GM18873 (cell line): ENCODE measurements around the gene PTPN21.
"Not testable (repeated sequence)": the region's sequence is repeated elsewhere in the genome, so short reads cannot be mapped to it uniquely, and the experiment has no call there.

ENCODE experiments used
- ATAC-seq: cut with Tn5 transposase; IDR thresholded peaks from one replicate; pipeline ENCODE4 v1.9.1; 2021; ENCODE audit warnings: mild to moderate bottlenecking, moderate library complexity, moderate number of reproducible peaks; ENCODE audit not compliant: unreplicated experiment, low FRiP score

PTPN21 gene

DNA sequence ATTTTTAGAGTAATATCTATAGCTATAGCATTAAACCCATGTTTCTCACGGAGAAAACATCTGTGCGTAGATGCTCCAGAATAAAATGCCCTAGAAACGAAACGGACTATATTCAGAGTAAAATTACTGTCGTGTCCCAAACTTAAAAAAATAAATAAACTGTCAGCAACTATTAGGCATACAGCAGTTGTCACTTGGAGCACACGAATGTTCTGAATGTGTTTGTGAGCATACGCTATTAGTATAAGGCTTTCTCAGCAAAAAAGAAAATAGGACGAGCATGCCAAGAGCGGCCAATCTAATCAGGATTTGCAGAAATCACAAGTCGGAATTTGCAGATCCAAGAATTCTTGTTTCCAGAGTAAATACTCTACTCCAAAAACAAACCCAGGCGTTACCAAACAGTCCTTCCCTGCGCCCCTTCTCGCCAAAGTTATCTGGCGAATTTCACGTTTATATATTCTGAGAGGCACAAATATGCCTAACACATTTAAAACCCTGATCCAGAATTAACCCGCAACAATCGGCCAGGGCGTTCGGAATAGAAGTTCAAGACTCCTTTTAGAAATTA, 836 bp downstream of the PTPN21 start:
- ATAC-seq, result no peak

DNA sequence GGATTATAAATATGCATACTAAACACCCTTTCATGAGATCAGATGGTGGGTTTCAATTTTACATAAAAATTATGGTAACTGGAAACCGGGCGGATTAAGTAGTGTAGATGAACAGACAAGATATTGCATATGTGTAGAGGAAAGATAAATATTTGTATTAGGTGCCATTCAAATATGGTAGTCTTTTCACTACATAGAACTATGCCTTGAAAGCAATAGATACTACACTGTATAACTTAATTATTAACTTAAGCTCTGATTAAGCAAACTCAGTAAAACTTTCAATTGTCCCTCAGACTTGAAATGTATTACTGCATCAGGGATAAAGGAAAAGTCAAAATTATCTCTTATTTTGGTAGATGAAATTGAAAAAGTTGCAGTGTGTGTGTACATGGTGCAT, 1.9 kb downstream of the PTPN21 start:
- ATAC-seq, result no peak

DNA sequence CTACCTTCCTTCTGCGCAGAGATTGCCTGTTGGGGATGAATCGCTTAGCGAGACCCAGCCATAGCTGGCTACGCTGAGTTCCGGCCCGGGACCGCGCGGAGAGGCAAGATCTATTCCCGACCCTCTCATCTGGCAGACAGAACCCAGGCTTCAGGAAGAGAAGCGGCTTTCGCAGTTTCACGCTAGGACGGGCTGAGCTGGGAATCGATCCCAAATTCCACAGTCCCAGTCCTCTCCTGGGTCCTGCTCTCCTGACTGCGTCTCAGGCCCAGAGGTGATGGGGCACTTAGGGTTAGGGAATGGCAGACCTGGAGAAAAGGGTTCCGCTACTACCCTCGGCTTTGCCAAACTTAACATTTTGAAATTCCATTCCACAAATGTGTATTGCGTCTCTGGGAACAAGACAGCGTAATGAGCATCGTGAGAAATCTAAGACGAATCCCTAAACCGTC, 2.8 kb downstream of the PTPN21 start:
- no peak for ATAC-seq

DNA sequence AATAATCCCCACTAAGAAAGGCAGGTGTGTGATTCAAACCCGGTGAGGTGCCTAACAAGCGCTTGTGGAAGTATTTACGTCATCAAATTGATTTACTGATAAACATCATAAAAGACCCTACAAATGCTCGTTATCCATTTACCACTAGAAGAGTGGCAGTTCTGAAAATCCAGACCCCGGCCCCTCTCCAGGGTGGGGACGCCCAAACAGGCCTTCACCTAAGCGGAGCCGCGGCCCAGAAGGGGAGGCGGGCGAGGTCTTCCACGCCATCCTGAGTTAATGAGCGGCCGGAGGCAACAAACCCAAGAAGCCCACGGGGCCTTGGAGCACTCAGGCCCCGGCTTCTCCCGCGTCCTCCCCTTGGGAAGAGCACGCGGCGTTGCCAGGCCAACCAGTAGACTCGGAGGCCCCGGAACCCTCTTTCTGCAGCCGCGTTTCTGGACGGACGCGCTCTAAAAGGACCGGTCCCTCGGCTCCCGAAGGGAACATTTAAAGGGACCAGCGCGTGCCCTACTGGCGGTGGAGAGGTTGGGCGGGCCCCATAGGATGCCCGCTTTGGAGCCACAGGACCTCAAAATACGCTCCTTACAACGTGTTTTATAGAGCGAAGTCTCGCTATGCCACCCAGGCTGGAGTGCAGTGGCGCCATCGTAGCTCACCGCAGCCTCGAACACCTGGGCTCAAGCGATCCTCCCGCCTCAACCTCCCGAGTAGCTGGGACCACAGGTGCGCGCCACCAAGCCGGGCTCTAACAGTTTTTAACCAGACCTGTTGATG, 3.5 kb downstream of the PTPN21 start:
- ATAC-seq, result no peak

DNA sequence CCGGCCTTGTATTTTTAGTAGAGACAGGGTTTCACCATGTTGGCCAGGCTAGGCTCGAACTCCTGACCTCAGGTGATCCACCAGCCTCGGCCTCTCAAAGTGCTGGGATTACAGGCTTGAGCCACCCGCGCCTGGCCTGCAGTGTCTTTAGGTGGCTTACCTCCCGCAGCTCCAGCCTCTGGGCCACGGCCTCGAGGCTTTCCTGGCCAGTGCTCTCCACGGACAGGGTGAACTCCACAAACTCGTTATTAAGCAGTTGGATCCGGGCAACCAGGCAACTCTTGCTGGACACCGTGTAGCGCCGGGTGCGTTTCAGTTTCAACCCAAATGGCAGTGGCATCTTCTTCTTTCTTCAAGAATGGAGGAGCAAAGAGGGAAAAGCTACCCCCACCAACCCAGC, 4.7 kb downstream of the PTPN21 start:
- no peak for ATAC-seq

DNA sequence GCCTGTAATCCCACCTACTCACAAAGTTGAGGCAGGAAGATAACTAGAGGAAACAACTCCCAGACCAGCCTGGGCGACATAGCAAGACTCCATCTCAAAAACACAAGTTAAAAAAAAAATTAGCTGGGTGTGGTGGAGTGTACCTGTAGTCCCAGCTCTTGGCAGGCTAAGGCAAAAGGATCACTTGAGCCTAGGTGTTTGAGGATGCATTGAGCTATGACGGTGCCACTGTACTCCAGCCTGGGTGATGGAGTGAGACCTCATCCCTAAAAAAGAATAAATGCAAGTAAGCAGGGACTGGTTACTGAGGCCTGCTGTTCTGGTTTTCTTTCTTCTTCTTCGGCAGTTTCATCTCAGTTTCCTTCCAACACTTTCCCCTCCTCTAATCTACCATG, 7.4 kb downstream of the PTPN21 start:
- no peak for ATAC-seq

DNA sequence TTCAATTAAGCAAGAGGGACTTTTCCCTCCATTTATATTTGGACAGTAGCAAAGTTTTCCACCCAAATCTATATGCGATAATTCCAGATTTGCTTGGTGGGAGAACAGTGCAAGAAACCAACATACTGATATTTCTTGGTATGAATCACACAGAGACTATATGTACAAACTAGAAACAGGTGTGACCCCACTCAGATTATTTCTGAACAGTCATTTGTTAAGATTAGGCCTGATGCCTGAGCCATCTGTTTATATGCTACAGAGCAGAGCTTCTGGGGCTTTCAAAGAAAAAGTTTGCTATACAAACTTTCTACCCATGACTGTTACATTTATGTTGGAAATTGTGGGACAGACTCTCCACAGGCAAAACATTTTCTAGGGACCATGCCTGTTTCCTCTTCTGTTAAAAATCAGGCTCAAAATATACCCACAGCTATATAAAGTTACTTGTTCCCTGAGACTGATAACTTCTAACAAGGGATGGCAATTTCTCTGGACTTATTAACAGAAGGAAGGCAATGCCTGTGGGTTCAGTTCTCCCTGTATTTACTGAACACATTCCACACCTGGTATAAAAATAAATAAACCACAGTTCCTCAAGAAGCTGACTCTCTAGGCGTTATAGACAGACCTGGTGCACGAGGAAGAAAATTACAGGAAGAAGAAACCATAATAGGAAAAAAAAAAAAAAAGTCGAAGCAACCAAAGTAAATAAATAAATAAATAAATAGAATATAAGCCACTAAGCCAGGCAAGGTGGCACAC, 8.0 kb downstream of the PTPN21 start:
- ATAC-seq, result no peak

DNA sequence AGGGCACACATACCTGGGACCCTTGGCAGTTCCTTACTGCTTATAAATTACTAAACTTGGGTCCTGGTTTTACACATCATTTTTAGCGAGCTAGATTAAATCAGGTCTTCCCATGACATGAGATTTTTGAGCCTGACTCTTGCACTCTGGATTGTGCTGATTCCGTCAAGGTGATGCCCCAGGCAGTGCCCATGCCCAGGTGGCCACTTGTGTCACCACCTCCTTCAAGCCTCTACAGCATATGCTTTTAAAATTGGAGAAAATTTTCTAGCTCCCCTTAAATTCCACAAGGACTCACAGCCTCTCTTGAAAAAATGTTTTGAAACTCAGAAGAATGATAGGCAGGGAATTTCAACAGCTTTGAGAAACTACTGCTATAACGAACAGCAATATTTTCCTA, 9.6 kb downstream of the PTPN21 start:
- no peak for ATAC-seq

DNA sequence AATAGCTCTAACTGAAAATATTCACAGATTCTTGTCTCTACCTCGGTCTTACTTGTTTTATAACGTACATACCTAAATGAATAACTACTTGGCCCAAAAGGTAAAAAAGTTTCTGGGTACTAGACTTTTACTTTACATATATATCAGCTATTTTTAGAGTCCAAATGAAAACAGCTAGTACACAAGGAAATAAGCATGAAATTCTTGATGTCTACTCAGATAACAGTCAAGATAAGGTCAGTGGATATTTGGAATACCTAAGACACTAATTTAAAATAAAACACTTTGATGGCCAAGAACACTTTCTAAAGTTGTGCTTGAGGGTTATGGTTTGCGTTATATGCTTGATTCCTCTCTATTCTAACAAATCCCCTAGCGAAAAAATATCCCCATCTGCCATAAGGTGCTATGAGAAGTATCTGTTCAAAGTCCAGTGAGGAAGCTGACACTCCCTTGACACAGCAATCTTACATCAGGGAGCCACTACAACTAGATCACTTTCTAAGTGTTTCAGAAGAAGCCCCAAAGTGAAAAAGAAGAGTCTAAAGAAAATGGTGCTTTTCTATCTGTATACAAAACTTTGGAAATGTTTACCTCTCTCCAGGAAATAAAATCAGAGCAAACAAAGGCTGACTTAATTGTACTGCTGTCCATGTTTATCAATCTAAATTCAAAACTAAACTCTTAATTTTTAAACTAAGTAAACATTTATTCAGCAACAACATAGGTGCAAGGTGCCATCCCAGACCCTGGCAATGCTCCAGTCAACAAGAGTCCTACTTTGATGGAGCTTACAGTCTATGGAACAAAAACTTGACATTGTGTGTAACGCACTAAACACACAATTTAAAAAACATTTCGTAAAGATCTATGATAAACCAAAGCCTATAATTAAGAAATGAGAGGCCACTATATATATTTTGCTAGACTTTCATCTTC, 11.7 kb downstream of the PTPN21 start:
- ATAC-seq, result no peak

DNA sequence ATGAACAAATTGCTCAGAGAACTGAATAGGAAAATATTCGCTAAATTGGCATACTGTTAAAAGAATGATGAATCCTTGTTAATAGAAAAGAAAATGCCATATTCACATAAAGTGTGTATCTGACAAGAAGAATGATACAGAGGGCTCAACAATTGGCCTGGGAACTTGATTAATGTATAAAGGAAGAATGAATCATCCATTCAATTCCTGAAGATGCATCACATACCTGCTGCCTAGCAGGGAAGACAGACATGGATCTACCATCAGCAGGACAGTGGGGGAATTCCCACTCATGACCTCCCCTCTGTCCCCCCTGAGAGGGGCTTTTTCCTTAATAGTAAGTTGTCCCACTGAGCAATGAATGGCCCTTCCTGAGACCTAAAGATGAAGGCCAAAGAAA, 13.5 kb downstream of the PTPN21 start:
- no peak for ATAC-seq

DNA sequence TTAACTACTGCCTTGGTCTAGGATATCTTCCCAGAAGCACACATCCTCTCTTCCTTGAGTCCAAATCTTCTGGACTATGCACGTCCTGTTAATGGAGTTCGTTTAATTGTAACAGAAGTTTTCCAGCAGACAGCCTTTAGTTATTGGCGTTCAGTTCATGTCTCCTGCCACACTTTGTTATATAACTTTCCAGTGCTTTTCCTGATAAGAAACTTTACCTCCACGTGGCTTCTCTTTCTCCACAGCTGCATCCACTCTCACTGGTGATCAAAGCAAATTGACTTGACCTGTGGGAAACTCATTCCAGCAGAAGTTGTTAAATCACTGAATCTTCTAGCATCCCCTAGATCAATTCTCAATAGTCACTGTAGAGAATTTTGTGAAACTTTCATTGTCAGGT, 19.0 kb downstream of the PTPN21 start:
- no peak for ATAC-seq

DNA sequence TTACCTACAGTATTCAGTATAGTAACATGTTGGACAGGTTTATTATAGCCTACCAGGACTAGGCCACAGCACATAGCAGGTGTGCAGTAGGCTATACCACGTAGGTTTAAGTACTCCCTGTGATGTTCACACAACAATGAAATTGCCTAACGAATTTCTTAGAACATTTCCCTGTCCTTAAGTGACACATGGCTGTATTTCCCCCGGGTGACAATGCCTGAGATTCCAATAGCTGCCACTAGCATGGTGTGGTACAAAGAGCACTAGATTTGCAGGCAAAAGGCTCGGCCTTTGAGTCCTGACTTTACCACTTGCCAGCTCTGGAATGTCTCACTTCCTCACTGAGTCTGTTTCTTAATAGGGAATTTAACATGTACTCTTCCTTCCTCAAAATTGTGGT, 19.7 kb downstream of the PTPN21 start:
- ATAC-seq, result no peak

DNA sequence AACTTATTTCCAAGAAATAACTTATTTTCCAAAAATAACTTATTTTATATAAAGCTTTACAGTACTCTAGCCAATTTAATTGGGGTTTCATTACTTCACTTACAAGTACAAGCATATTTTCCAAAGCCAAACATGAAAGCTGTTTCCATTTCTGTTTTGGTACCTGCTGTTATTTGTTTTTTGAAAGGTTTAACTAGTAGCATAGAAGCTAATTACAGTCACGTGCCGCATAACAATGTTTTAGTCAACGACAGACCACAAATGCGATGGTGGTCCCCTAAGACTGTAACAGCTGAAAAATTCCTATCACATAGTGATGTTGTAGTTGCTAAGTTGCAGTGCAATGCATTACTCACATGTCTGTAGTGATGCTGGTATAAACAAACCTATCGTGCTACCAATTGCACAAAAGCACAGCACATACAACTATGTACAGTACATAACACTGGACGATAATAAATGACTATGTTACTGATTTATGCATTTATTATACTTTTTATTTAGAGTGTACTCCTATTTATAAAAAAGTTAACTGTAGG, 21.7 kb downstream of the PTPN21 start:
- no peak for ATAC-seq

DNA sequence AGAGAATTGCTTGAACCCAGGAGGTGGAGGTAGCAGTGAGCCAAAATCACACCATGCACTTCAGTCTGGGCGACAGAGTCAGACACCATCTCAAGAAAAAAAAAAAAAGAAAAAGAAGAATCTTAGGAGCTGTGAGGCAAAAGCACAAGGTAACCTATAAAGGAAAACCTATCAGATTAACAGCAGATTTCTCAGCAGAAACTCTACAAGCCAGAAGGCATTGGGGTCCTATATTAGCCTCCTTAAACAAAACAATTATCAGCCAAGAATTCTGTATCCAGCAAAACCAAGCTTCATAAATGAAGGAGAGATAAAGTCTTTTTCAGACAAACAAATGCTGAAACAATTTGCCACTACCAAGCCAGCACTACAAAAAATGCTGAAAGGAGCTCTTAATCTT, 24.9 kb downstream of the PTPN21 start:
- not testable (repeated sequence) for ATAC-seq

DNA sequence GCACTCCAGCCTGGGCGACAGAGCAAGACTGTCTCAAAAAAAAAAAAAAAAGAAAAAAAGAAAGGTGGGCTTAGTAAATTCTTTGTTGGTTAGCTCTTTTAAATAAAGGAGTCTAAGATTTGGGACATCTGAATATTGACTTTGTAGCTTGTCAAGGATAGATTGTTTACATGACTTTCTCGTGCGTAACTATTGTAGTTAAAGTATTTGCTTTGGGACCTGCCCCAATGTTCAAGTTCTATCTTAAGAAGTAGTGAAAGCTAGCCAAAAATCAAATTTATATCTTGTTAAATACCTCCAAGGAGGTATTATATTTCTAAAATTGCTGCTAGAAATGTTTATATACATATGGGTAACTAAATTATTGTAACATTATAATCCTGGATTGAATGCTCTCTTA, 32.4 kb downstream of the PTPN21 start:
- no peak for ATAC-seq

DNA sequence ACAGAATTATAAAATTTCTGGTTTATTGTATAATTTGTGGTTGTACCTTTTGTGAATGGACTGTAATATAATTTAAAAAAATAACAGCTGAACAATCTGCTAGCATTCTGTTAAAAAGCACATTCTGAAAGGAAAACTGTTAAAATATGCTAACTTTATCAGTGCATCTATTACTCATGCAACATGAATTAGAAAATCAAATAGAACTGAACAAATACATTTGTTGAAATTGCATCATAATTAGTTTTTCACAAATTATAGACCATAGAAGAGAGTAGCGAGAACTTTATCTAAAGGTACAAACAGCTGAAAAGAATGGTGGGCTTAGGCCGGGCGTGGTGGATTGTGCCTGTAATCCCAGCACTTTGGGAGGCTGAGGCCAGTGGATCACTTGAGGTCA, 33.0 kb downstream of the PTPN21 start:
- no peak for ATAC-seq

DNA sequence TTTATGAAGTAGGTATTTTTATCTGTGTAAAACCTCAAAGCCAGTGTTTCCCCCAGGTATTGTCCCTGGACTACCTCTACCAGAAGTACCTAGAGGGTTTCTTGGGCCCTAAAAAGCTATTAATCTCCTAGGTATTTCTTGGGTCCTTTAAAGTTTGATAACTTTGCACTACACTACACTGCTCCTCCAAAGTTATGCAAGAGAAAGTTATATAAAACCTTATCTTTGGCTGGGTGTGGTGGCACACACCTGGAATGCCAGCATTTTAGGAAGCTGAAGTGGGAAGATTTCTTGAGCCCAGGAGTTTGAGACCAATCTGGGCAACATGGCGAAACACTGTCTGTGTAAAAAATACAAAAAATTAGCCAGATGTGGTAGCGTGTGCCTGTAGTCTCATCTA, 34.9 kb downstream of the PTPN21 start:
- ATAC-seq, result no peak

DNA sequence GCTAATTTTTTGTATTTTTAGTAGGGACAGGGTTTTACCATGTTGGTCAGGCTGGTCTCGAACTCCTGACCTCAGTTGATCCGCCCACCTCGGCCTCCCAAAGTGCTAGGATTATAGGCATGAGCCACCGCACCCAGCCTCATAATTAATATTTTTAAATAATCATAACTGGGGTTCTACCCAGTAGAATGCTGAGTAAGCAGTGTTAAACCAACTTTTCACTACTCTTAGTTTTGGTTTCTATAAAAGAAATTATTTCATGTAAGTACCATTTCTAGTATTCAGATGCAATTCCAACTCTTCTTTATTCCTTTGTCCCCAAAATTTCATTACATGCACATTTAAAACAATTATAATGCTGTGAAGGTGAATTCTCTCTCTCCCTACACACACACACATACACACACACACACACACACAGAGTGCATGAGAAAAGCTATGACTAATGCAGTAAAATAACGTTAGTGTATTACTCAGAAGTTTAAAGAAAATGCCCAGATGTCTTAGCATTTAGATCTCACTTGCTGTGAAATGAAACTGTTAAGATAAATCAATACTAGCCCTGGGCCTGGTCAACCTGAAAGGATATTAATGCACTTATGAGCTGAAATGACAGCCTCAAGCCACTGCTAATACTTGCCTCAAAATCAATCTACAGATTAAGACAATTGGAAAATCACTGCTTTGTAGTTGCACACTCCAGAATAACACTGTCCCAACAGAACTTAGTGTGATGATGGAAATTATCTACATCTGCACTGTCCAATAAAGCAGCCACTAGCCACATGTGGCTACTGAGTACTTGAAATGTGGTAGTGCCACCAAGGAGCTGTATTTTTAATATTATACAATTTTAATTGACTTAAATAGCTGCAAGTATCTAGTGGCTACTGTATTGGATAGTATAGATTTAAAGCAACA, 36.0 kb downstream of the PTPN21 start:
- ATAC-seq, result no peak

DNA sequence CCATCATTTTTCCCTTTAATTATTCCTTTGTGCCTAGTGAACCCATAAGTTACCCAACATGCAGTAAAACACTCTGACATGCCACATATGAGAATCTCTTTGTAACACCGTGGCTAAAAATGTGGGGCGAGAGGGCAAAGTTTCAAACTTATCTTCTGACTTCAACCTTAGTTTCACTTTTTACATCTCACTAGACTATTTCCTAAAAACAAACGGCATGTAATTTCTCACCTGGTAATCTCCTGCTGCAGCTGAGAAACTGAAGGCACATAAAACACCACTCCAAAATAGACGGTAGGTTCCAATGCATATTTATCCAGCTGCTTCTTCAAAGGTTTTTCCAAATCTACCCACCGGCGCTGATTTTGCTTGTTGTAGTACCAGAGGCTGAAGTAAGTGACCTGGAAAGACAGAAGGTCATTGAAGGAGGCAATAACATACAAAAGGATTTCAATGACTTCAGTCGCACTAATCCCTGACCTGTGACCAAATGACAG, 37.9 kb downstream of the PTPN21 start:
- ATAC-seq, result no peak
